Measurements from ENCODE around the gene YIPF7. TPM values are rescaled to one million over a fixed set of nuclear protein-coding genes. Genes with fewer than 3 reads are reported as not detected.

The YIPF7 gene
- total RNA-seq, 1 donor: not detected

DNA sequence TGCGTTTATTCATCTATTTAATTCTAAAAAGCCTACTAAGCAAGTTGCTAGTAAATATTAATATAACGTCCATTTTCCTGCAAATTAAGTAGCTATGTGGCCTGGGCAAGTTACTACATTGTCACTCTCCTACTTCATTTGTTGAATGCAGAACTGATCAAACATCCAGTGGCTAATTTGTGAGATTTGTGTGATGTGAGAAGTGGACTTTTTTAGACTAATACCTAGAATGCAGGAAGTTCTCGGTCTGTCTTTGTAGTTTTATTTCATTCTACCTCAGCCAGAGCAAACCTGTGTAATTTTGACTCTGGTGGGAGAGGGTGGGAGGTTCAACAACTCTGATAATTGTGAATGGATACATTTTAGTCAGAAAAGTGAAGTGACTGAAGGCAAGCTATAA, 27.6 kb upstream of the YIPF7 start:
- Histone ChIP-seq H3K4me3 (ENCODE audit: insufficient read depth, low read length) (peak overlapping the region; percentile 90), H3K36me3 (ENCODE audit: insufficient read depth, low read length) (peaks cover 10% of the 10 kb centered on the region), H3K9me3 (ENCODE audit: low read depth, low read length) (no peaks in the 10 kb centered on the region), H3K4me2 (ENCODE audit: insufficient read depth, low read length) (peak overlapping the region; percentile 99), H4K20me1 (ENCODE audit: insufficient read depth, low read length) (no peaks in the 10 kb centered on the region), H3K27me3 (ENCODE audit: insufficient read depth, low read length) (no peaks in the 10 kb centered on the region), H3K27ac (ENCODE audit: low read depth, low read length) (peak overlapping the region; percentile 95), H2AFZ (ENCODE audit: low read length) (peak overlapping the region; percentile 99), H3K4me1 (ENCODE audit: insufficient read depth, low read length) (peaks cover 13% of the 10 kb centered on the region), H3K79me2 (ENCODE audit: insufficient read depth, low read length) (peaks cover 43% of the 10 kb centered on the region)
- no peak for DNase-seq (ENCODE audit: insufficient read length, low spot score, missing footprints)
- TF ChIP-seq, protein P1, sequence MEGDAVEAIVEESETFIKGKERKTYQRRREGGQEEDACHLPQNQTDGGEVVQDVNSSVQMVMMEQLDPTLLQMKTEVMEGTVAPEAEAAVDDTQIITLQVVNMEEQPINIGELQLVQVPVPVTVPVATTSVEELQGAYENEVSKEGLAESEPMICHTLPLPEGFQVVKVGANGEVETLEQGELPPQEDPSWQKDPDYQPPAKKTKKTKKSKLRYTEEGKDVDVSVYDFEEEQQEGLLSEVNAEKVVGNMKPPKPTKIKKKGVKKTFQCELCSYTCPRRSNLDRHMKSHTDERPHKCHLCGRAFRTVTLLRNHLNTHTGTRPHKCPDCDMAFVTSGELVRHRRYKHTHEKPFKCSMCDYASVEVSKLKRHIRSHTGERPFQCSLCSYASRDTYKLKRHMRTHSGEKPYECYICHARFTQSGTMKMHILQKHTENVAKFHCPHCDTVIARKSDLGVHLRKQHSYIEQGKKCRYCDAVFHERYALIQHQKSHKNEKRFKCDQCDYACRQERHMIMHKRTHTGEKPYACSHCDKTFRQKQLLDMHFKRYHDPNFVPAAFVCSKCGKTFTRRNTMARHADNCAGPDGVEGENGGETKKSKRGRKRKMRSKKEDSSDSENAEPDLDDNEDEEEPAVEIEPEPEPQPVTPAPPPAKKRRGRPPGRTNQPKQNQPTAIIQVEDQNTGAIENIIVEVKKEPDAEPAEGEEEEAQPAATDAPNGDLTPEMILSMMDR (IDR thresholded peaks at IDR 0.05; ENCODE audit: extremely low read depth, low read depth, low read length): no peak

DNA sequence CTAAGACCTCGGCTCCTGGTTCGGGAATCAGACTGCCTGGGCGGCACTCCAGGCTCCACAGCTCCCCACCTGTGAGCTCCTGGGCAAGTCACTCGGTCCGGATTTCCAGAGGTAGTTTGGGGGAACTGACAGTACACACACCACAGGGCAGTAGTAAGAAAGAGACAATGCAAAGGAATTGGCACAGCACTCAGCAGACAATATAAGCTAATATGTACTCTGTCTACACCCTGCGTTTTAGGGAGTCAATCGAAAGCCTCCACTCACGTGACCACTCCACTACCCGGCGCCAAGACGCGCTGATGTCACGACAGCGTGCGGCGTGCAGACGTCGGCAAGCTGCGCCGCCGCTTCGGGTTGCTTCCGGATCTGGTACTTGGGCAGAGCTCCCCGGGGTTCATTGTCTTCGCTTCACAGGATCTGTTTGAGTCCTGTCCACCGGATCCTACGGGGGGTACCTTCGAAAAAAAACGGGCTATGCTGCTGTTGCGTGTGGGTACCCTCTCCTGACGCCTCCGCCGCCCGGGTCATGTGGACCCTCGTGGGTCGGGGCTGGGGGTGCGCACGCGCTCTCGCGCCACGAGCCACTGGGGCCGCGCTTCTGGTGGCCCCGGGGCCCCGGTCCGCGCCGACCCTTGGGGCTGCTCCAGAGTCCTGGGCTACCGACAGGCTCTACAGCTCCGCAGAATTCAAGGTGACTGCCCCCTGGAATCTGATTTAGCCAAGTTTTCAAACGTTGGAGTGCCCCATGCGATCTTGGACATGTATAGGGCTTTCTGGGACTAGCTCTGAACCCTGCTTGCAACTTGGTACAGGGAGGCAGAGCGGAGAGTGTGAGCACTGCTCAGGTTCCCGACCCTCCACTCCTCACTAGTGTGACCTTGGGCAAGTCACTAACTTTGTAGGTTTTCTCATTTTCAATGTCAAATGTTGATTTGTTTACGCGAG, 26.9 kb upstream of the YIPF7 start, which contains the start of gene GUF1:
Gene GUF1 (plus strand): TSS at position 327 of the 948 bp plus-strand sequence. CDS start 203 bp downstream, at position 530.
- H3K27ac ChIP-seq (ENCODE audit: low read depth, low read length): peak within 1 kb of the TSS; percentile 95
- peak within 1 kb of the TSS; percentile 99 for H3K4me2 ChIP-seq (ENCODE audit: insufficient read depth, low read length)
- H2AFZ ChIP-seq (ENCODE audit: low read length): peak within 1 kb of the TSS; percentile 99
- H3K9me3 ChIP-seq (ENCODE audit: low read depth, low read length): no peaks in the 10 kb centered on the region
- peak; percentile 94 for DNase-seq (ENCODE audit: insufficient read length, low spot score, missing footprints)
- H3K36me3 ChIP-seq (ENCODE audit: insufficient read depth, low read length): peaks cover 8% of the 10 kb centered on the region
- H3K4me3 ChIP-seq (ENCODE audit: insufficient read depth, low read length): peak within 1 kb of the TSS; percentile 90
- peaks cover 43% of the 10 kb centered on the region for H3K79me2 ChIP-seq (ENCODE audit: insufficient read depth, low read length)
- no peaks in the 10 kb centered on the region for H4K20me1 ChIP-seq (ENCODE audit: insufficient read depth, low read length)
- H3K4me1 ChIP-seq (ENCODE audit: insufficient read depth, low read length): peaks cover 13% of the 10 kb centered on the region
- H3K27me3 ChIP-seq (ENCODE audit: insufficient read depth, low read length): no peaks in the 10 kb centered on the region
- TF ChIP-seq, protein P1 (IDR thresholded peaks at IDR 0.05; ENCODE audit: extremely low read depth, low read depth, low read length): no peak

DNA sequence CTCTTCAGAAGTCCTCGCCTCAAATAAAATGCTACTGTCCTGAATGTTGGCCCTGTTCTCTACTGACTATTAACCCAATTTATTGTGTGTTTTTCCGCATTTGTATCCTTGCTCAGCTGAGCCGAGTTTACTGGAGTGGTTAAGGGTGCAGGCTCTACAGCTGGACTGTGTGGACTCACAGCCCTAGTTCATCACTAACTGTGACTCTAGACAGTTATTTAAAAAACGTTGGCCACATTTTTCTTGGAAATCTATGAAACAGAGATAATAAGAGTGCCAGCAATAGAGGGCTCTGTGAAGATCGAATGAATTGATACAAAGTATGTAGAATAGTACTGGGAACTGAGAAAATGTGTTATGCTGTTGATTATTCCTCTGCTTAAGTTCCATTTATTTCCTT, 23.9 kb upstream of the YIPF7 start:
- Histone ChIP-seq H3K9me3 (ENCODE audit: low read depth, low read length) (no peaks in the 10 kb centered on the region), H3K4me3 (ENCODE audit: insufficient read depth, low read length) (no peak overlapping the region), H3K27ac (ENCODE audit: low read depth, low read length) (no peak overlapping the region), H3K27me3 (ENCODE audit: insufficient read depth, low read length) (no peaks in the 10 kb centered on the region), H3K4me1 (ENCODE audit: insufficient read depth, low read length) (peaks cover 13% of the 10 kb centered on the region), H4K20me1 (ENCODE audit: insufficient read depth, low read length) (no peaks in the 10 kb centered on the region), H3K36me3 (ENCODE audit: insufficient read depth, low read length) (no peaks in the 10 kb centered on the region), H3K4me2 (ENCODE audit: insufficient read depth, low read length) (no peak overlapping the region), H3K79me2 (ENCODE audit: insufficient read depth, low read length) (peaks cover 28% of the 10 kb centered on the region), H2AFZ (ENCODE audit: low read length) (no peak overlapping the region)
- DNase-seq (ENCODE audit: insufficient read length, low spot score, missing footprints): no peak
- TF ChIP-seq, protein P1 (IDR thresholded peaks at IDR 0.05; ENCODE audit: extremely low read depth, low read depth, low read length): no peak

DNA sequence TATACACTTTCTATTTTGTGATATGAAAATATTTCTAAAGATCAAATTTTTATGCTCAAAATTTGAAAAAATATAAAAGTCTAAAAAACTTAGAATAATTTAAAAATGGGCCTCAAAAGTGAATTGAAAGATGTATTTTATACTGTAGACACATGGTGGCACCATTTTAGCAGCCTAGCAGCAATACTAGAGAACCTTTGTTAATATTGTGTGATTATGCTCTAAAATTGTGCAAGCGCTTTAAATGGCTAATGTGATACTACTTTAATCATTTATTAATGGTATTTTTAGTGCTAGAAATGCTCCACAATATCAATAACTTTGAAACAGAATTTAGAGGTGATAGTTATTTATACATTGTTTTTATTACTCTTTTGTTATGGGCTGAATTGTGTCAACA, 23.0 kb upstream of the YIPF7 start:
- peaks cover 19% of the 10 kb centered on the region for H3K79me2 ChIP-seq (ENCODE audit: insufficient read depth, low read length)
- H3K4me2 ChIP-seq (ENCODE audit: insufficient read depth, low read length): no peak overlapping the region
- H4K20me1 ChIP-seq (ENCODE audit: insufficient read depth, low read length): no peaks in the 10 kb centered on the region
- H3K27me3 ChIP-seq (ENCODE audit: insufficient read depth, low read length): no peaks in the 10 kb centered on the region
- no peak overlapping the region for H3K4me3 ChIP-seq (ENCODE audit: insufficient read depth, low read length)
- TF ChIP-seq, protein P1 (IDR thresholded peaks at IDR 0.05; ENCODE audit: extremely low read depth, low read depth, low read length): peak; percentile 25
- H3K9me3 ChIP-seq (ENCODE audit: low read depth, low read length): no peaks in the 10 kb centered on the region
- H3K4me1 ChIP-seq (ENCODE audit: insufficient read depth, low read length): peaks cover 8% of the 10 kb centered on the region
- H3K27ac ChIP-seq (ENCODE audit: low read depth, low read length): no peak overlapping the region
- H3K36me3 ChIP-seq (ENCODE audit: insufficient read depth, low read length): no peaks in the 10 kb centered on the region
- H2AFZ ChIP-seq (ENCODE audit: low read length): no peak overlapping the region
- DNase-seq (ENCODE audit: insufficient read length, low spot score, missing footprints): peak; percentile 6

Measured in osteoblast (primary cell).